Adrenal gland (tissue), 5 donors: ENCODE measurements around the gene PLXNA2.

Experiments
- CTCF ChIP-seq, 6 experiments: fragments of 450-650 bp in 4 of 6; fragments of 200-600 bp in 2 of 6; sonication (generic) in 1 of 6; IDR thresholded peaks; 1 replicate in 5 of 6; 2 replicates in 1 of 6; pipeline versions ENCODE4 v1.5.1 to v1.8.0; 2016 to 2021; ENCODE audit warnings: antibody characterized with exemption in 6 of 6, mild to moderate bottlenecking in 2 of 6, moderate library complexity in 1 of 6
- POLR2A ChIP-seq, 2 donors: fragments of 450-650 bp; IDR thresholded peaks; one replicate each; pipeline ENCODE4 v1.6.1; 2017; ENCODE audit warnings: antibody characterized with exemption in 2 of 2, mild to moderate bottlenecking in 2 of 2, moderate library complexity in 1 of 2
- donor health status: DM: no; HTN: no; CAD: no.

- TF ChIP-seq CTCF (IDR thresholded peaks at IDR 0.05) (no peak), POLR2A (IDR thresholded peaks at IDR 0.05) (no peak)
Observed at GRCh38 chr1:208149776-208150514, 94.2 kb downstream of the PLXNA2 start.
